ENCODE measurements around the gene CARD6.
"Not testable (repeated sequence)": the region's sequence is repeated elsewhere in the genome, so short reads cannot be mapped to it uniquely, and the experiment has no call there.

Gene CARD6

DNA sequence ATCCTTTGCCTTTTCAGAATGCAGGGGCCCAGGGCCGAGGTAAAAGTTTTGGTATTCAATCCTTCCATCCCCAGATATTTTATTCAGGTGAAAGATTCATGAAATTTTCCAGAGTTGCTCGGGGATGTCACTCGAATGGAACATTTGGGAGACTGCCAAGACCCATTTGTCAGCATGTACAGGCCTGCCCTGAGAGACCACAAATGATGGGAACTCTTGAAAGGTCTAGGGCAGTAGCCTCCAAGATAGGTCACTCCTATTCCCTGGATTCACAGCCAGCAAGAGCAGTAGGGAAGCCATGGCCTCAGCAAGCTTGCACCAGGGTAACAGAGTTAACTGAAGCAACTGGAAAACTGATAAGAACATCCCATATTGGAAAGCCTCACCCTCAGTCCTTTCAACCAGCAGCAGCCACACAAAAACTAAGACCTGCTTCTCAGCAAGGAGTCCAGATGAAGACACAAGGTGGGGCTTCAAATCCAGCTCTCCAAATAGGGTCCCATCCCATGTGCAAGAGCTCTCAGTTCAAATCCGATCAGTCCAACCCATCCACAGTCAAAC lies 12.5 kb downstream of the CARD6 start:
- ChIA-PET POLR2A (interaction anchor here (1.2 to 1.4 kb wide), 2 partner anchors 12 to 18 kb away, joined by 4 to 7 read pairs; partner anchors contain the start of genes CARD6 and RPL37), CTCF (no interaction called here)
- no peak for TF ChIP-seq L3MBTL2 (conservative IDR thresholded peaks at IDR 0.05)
- no peak for TF ChIP-seq NFRKB (IDR thresholded peaks at IDR 0.05)
- TF ChIP-seq SP1 (IDR thresholded peaks at IDR 0.05), result no peak
- TF ChIP-seq FOXA1 (IDR thresholded peaks at IDR 0.05), result no peak
- no peak for TF ChIP-seq LEF1 (IDR thresholded peaks at IDR 0.05; ENCODE audit: borderline replicate concordance)
- no peak for TF ChIP-seq HDGF (IDR thresholded peaks at IDR 0.05; ENCODE audit: borderline replicate concordance)
- no peak for TF ChIP-seq FOXM1 (IDR thresholded peaks at IDR 0.05; ENCODE audit: borderline replicate concordance)
- TF ChIP-seq BHLHE40 (IDR thresholded peaks at IDR 0.05; ENCODE audit: borderline replicate concordance), result no peak
- TF ChIP-seq ZNF384 (IDR thresholded peaks at IDR 0.05), result no peak
- TF ChIP-seq ARNT (IDR thresholded peaks at IDR 0.05), result no peak
- TF ChIP-seq ELF4 (IDR thresholded peaks at IDR 0.05), result no peak
- no peak for TF ChIP-seq FOXK2 (IDR thresholded peaks at IDR 0.05)
- no peak for TF ChIP-seq SUZ12 (IDR thresholded peaks at IDR 0.05)
- no peak for TF ChIP-seq TARDBP (IDR thresholded peaks at IDR 0.05)
- DNase-seq (ENCODE audit: extremely low spot score), result no peak

DNA sequence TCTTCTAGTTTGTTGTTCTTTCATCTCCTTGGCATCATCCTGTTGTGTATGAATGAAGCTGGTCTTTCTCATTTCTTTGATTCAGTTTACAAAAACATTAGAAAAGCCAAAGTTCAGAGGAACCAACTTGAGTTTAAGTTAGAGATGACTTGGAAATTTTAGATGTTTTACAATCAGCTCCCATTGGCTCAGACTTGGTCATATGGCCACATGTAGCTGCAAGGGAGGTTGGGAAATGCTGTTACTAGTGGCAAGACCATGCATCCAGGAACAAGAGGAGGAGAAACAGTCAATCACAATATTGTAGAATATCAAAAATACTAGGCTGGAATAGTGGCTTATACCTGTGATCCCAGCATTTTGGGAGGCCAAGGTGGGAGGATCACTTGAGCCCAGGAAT lies 19.5 kb downstream of the CARD6 start:
- ChIA-PET POLR2A (interaction anchor here (1.5 kb wide), 1 partner anchor 25 kb away, joined by 4 read pairs; the partner anchor contains the start of gene RPL37), CTCF (no interaction called here)
- TF ChIP-seq PKNOX1 (IDR thresholded peaks at IDR 0.05), result no peak
- TF ChIP-seq HDGF (IDR thresholded peaks at IDR 0.05; ENCODE audit: borderline replicate concordance), result no peak
- TF ChIP-seq ELF4 (IDR thresholded peaks at IDR 0.05), result no peak
- no peak for TF ChIP-seq CTBP1 (IDR thresholded peaks at IDR 0.05; ENCODE audit: borderline replicate concordance)
- no peak for TF ChIP-seq LEF1 (IDR thresholded peaks at IDR 0.05; ENCODE audit: borderline replicate concordance)
- no peak for TF ChIP-seq SUZ12 (IDR thresholded peaks at IDR 0.05)
- no peak for TF ChIP-seq L3MBTL2 (conservative IDR thresholded peaks at IDR 0.05)
- TF ChIP-seq ZNF384 (IDR thresholded peaks at IDR 0.05), result no peak
- no peak for TF ChIP-seq BHLHE40 (IDR thresholded peaks at IDR 0.05; ENCODE audit: borderline replicate concordance)
- no peak for TF ChIP-seq ARNT (IDR thresholded peaks at IDR 0.05)
- no peak for TF ChIP-seq NFRKB (IDR thresholded peaks at IDR 0.05)
- no peak for DNase-seq (ENCODE audit: extremely low spot score)

- POLR2A ChIA-PET; CTCF ChIA-PET; DNase-seq (ENCODE audit: extremely low spot score): not testable (repeated sequence)
Measured at GRCh38 chr5:40865004-40865403, 23.8 kb downstream of the CARD6 start.

DNA sequence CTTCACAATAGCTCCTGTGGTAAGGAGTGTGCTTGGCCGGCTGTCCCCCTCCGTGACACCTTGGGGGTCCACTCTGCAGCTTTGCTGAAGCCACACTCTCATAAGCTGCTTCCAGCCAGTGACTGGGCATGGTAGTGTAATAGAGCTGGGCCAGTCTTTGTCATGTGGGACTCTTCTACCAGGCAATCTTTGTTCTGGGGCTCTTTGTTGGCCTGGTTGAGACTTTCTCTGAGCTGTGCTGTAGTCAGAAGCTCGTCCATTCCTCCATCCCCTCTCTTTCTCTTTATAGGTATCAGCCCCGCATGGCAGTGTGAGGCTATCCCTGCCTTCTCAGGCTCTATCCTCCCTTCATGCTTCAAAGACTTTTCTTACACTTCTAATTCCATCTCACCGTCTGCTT lies 25.7 kb downstream of the CARD6 start:
- ChIA-PET CTCF (interaction anchor here (1.0 kb wide), 1 partner anchor 38 kb away, joined by 4 read pairs; no protein-coding TSS in a partner anchor), POLR2A (no interaction called here)
- no peak for DNase-seq (ENCODE audit: extremely low spot score)
- TF ChIP-seq FOXK2 (IDR thresholded peaks at IDR 0.05) (no peak), FOXA1 (IDR thresholded peaks at IDR 0.05) (no peak), CTBP1 (IDR thresholded peaks at IDR 0.05; ENCODE audit: borderline replicate concordance) (no peak), HDGF (IDR thresholded peaks at IDR 0.05; ENCODE audit: borderline replicate concordance) (no peak), SUZ12 (IDR thresholded peaks at IDR 0.05) (no peak), ELF4 (IDR thresholded peaks at IDR 0.05) (no peak), NFRKB (IDR thresholded peaks at IDR 0.05) (no peak), SP1 (IDR thresholded peaks at IDR 0.05) (no peak), TARDBP (IDR thresholded peaks at IDR 0.05) (no peak), LEF1 (IDR thresholded peaks at IDR 0.05; ENCODE audit: borderline replicate concordance) (no peak), L3MBTL2 (conservative IDR thresholded peaks at IDR 0.05) (no peak), ZNF384 (IDR thresholded peaks at IDR 0.05) (no peak)

DNA sequence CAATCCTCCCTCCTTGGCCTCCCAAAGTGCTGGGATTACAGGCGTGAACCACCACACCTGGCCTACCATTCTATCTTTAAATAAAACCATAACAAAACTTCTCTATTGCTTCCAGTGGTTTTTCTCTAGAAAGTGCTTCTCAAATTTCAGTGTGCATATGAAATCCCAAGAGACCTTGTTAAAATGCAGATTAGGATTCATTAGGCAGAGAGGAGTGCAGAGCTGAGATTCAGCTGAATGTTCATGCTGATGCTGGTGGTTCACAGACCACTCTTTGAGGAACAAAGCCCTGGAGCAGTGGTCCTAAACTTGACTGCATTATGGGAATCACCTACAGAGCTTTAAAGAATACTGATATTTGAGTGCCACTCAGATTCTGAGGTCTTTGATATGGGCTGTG lies 28.2 kb downstream of the CARD6 start:
- TF ChIP-seq TARDBP (IDR thresholded peaks at IDR 0.05), result no peak
- TF ChIP-seq ELF4 (IDR thresholded peaks at IDR 0.05), result no peak
- no peak for TF ChIP-seq FOXM1 (IDR thresholded peaks at IDR 0.05; ENCODE audit: borderline replicate concordance)
- no peak for TF ChIP-seq ARNT (IDR thresholded peaks at IDR 0.05)
- TF ChIP-seq FOXA1 (IDR thresholded peaks at IDR 0.05), result no peak
- no peak for TF ChIP-seq NFRKB (IDR thresholded peaks at IDR 0.05)
- TF ChIP-seq ZNF384 (IDR thresholded peaks at IDR 0.05), result no peak
- no peak for TF ChIP-seq LEF1 (IDR thresholded peaks at IDR 0.05; ENCODE audit: borderline replicate concordance)
- no peak for TF ChIP-seq PKNOX1 (IDR thresholded peaks at IDR 0.05)
- CTCF ChIA-PET, result no interaction called here
- POLR2A ChIA-PET, result no interaction called here
- DNase-seq (ENCODE audit: extremely low spot score), result no peak

- POLR2A ChIA-PET, result no interaction called here
- CTCF ChIA-PET, result no interaction called here
- TF ChIP-seq ARNT (IDR thresholded peaks at IDR 0.05), result no peak
- TF ChIP-seq CTBP1 (IDR thresholded peaks at IDR 0.05; ENCODE audit: borderline replicate concordance), result no peak
- TF ChIP-seq BHLHE40 (IDR thresholded peaks at IDR 0.05; ENCODE audit: borderline replicate concordance), result no peak
- TF ChIP-seq FOXK2 (IDR thresholded peaks at IDR 0.05), result no peak
- no peak for TF ChIP-seq LEF1 (IDR thresholded peaks at IDR 0.05; ENCODE audit: borderline replicate concordance)
- no peak for TF ChIP-seq L3MBTL2 (conservative IDR thresholded peaks at IDR 0.05)
- TF ChIP-seq NFRKB (IDR thresholded peaks at IDR 0.05), result no peak
- TF ChIP-seq PKNOX1 (IDR thresholded peaks at IDR 0.05), result no peak
- TF ChIP-seq FOXA1 (IDR thresholded peaks at IDR 0.05), result no peak
- no peak for TF ChIP-seq ZNF384 (IDR thresholded peaks at IDR 0.05)
- no peak for TF ChIP-seq TARDBP (IDR thresholded peaks at IDR 0.05)
- no peak for TF ChIP-seq SUZ12 (IDR thresholded peaks at IDR 0.05)
- TF ChIP-seq HDGF (IDR thresholded peaks at IDR 0.05; ENCODE audit: borderline replicate concordance), result no peak
- TF ChIP-seq ELF4 (IDR thresholded peaks at IDR 0.05), result no peak
- no peak for TF ChIP-seq FOXM1 (IDR thresholded peaks at IDR 0.05; ENCODE audit: borderline replicate concordance)
- no peak for TF ChIP-seq SP1 (IDR thresholded peaks at IDR 0.05)
- DNase-seq (ENCODE audit: extremely low spot score), result no peak
Measured at GRCh38 chr5:40871177-40871576, 30.0 kb downstream of the CARD6 start.

GRCh38 chr5:40872253-40872652 lies 31.1 kb downstream of the CARD6 start:
- CTCF ChIA-PET, result not testable (repeated sequence)

More at GRCh38 chr5:40872253-40872652, 31.1 kb downstream of the CARD6 start:
- DNase-seq (ENCODE audit: extremely low spot score); POLR2A ChIA-PET: not testable (repeated sequence)
